Activated CD8-positive, alpha-beta T cell treated with anti-CD3 and anti-CD28 coated beads for 36 hours (primary cell): ENCODE measurements around the gene SLC25A29. TPM values are rescaled to one million over a fixed set of nuclear protein-coding genes. Genes with fewer than 3 reads are reported as not detected.

Experiments
- ATAC-seq: fragments of 200-7000 bp; cut with Tn5 transposase; one replicate; pipeline ENCODE4 v1.10.0; 2021; ENCODE audit warnings: mild to moderate bottlenecking, moderate library complexity
- CTCF ChIA-PET: fragments of 350-600 bp; sonication (Branson Sonifier 250); formaldehyde crosslinking; loops from one replicate; lab custom pipeline; 2021; ENCODE audit warnings: antibody characterized with exemption; lab: Charles Lee
- POLR2A ChIA-PET: fragments of 350-600 bp; sonication (Branson Sonifier 250); formaldehyde crosslinking; loops from one replicate; lab custom pipeline; 2021; ENCODE audit warnings: antibody characterized with exemption; lab: Charles Lee
- DNase-seq: peaks from one replicate; pipeline ENCODE4 v3.0.0-alpha.2; 2020
- H3K27ac Mint-ChIP-seq: one replicate; pipeline ENCODE4 v1.8.0; 2021; ENCODE audit warnings: mild to moderate bottlenecking, mixed read lengths
- H3K27me3 Mint-ChIP-seq: one replicate; pipeline ENCODE4 v1.8.0; 2021; ENCODE audit warnings: mixed read lengths
- H3K36me3 Mint-ChIP-seq: one replicate; pipeline ENCODE4 v1.8.0; 2021; ENCODE audit warnings: low read depth, mixed read lengths
- H3K4me1 Mint-ChIP-seq: one replicate; pipeline ENCODE4 v1.8.0; 2021; ENCODE audit warnings: low read depth, mixed read lengths
- H3K4me3 Mint-ChIP-seq: one replicate; pipeline ENCODE4 v1.8.0; 2021; ENCODE audit warnings: mild to moderate bottlenecking, moderate library complexity, mixed read lengths
- H3K9me3 Mint-ChIP-seq: one replicate; pipeline ENCODE4 v1.8.0; 2021; ENCODE audit warnings: mixed read lengths
- CTCF ChIP-seq: fragments of 200-600 bp; IDR thresholded peaks from one replicate; pipeline ENCODE4 v1.8.0; 2022; ENCODE audit warnings: antibody characterized with exemption, mild to moderate bottlenecking
- intact Hi-C: fragments of 100-400 bp; cut with micrococcal nuclease; formaldehyde crosslinking; loops from one replicate; pipeline ENCODE4 v1.10.0; 2022
- total RNA-seq, 2 experiments: library from RNA; stranded (reverse); gene quantifications; one replicate each; pipeline ENCODE4 v1.2.3, GENCODE V29; 2021

The SLC25A29 gene
- total RNA-seq, 2 experiments from 2014 or later, result 23.6 to 24.7 TPM

GRCh38 chr14:100307766-100308426 is 1.7 kb upstream of the SLC25A29 start:
- ChIA-PET CTCF (interaction anchor here (0.7 kb wide), 1 partner anchor 48 kb away, joined by 3 read pairs; no protein-coding TSS in a partner anchor), POLR2A (interaction anchor here (0.7 to 1.3 kb wide), 4 partner anchors 9 to 65 kb away, joined by 3 to 6 read pairs (median 4); no protein-coding TSS in a partner anchor)
- TF ChIP-seq CTCF, result no peak
- ATAC-seq (no peak), DNase-seq (no peak)
- Mint-ChIP-seq H3K4me1 (peaks cover 15% of the 10 kb centered on the region), H3K4me3 (peak overlapping the region; percentile 67), H3K9me3 (no peaks in the 10 kb centered on the region), H3K27me3 (peaks cover 4% of the 10 kb centered on the region), H3K36me3 (no peaks in the 10 kb centered on the region), H3K27ac (no peak overlapping the region)
- intact Hi-C loops, result loop anchor here (10.0 kb wide), 1 partner anchor 67 kb away; the partner anchor contains the start of gene WDR25

GRCh38 chr14:100306998-100307765 is 938 bp upstream of the SLC25A29 start:
- TF ChIP-seq CTCF, result no peak
- no peak overlapping the region for H3K27ac Mint-ChIP-seq
- H3K27me3 Mint-ChIP-seq, result peaks cover 4% of the 10 kb centered on the region
- peaks cover 12% of the 10 kb centered on the region for H3K4me1 Mint-ChIP-seq
- ChIA-PET CTCF (no interaction called here), POLR2A (interaction anchor here (1.3 kb wide), 2 partner anchors 9 to 66 kb away, joined by 3 to 6 read pairs; no protein-coding TSS in a partner anchor)
- no peaks in the 10 kb centered on the region for H3K36me3 Mint-ChIP-seq
- no peaks in the 10 kb centered on the region for H3K9me3 Mint-ChIP-seq
- intact Hi-C loops, result loop anchor here (10.0 kb wide), 1 partner anchor 68 kb away; the partner anchor contains the start of gene WDR25
- no peak for DNase-seq
- peak overlapping the region; percentile 67 for H3K4me3 Mint-ChIP-seq
- no peak for ATAC-seq

- intact Hi-C loops, result loop anchor here (10.0 kb wide), 1 partner anchor 69 kb away; the partner anchor contains the start of gene WDR25
- peaks cover 12% of the 10 kb centered on the region for H3K4me1 Mint-ChIP-seq
- no peaks in the 10 kb centered on the region for H3K36me3 Mint-ChIP-seq
- peak; percentile 64 for DNase-seq
- peak overlapping the region; percentile 78 for H3K4me3 Mint-ChIP-seq
- ChIA-PET POLR2A (interaction anchor here (0.6 to 1.6 kb wide), 4 partner anchors 13 to 60 kb away, joined by 3 to 5 read pairs (median 4); no protein-coding TSS in a partner anchor), CTCF (interaction anchor here (0.9 to 1.0 kb wide), 2 partner anchors 21 to 56 kb away, joined by 3 read pairs; no protein-coding TSS in a partner anchor)
- H3K27ac Mint-ChIP-seq, result peak overlapping the region; percentile 68
- peak; percentile 32 for ATAC-seq
- no peaks in the 10 kb centered on the region for H3K9me3 Mint-ChIP-seq
- peaks cover 2% of the 10 kb centered on the region for H3K27me3 Mint-ChIP-seq
- TF ChIP-seq CTCF, result no peak
Measured at GRCh38 chr14:100305324-100306100, 732 bp downstream of the SLC25A29 start.

- peaks cover 2% of the 10 kb centered on the region for H3K27me3 Mint-ChIP-seq
- H3K36me3 Mint-ChIP-seq, result no peaks in the 10 kb centered on the region
- ATAC-seq (no peak), DNase-seq (peak; percentile 37)
- CTCF ChIA-PET, result interaction anchor here (0.9 to 2.3 kb wide), 3 partner anchors 15 to 57 kb away, joined by 3 to 9 read pairs (median 3); no protein-coding TSS in a partner anchor
- no peaks in the 10 kb centered on the region for H3K9me3 Mint-ChIP-seq
- peak overlapping the region; percentile 14 for H3K27ac Mint-ChIP-seq
- peaks cover 12% of the 10 kb centered on the region for H3K4me1 Mint-ChIP-seq
- intact Hi-C loops, result loop anchor here (10.0 kb wide), 1 partner anchor 70 kb away; the partner anchor contains the start of gene WDR25
- no peak for TF ChIP-seq CTCF
- H3K4me3 Mint-ChIP-seq, result peak overlapping the region; percentile 78
- POLR2A ChIA-PET, result interaction anchor here (0.6 to 1.6 kb wide), 4 partner anchors 13 to 61 kb away, joined by 3 to 5 read pairs (median 4); no protein-coding TSS in a partner anchor
Measured at GRCh38 chr14:100304825-100305323, 1.4 kb downstream of the SLC25A29 start.
